PFSK-1 (cell line): Measurements from ENCODE around the gene MCRS1.

Experiments used
- FOXP2 ChIP-seq: optimal IDR thresholded peaks from 2 replicates; pipeline ENCODE3; 2011; ENCODE audit warnings: borderline replicate concordance, control low read depth, inconsistent platforms; ENCODE audit not compliant: insufficient read depth; ENCODE audit errors: extremely low read length, extremely low read depth
- POLR2AphosphoS5 ChIP-seq: IDR thresholded peaks from 2 replicates; pipeline ENCODE4 v1.6.1; 2012; ENCODE audit warnings: low read depth, mild to moderate bottlenecking, control low read depth, low read length, moderate library complexity
- REST ChIP-seq, 2 experiments: IDR thresholded peaks; 2 replicates each; pipeline versions ENCODE4 v1.6.1 to v1.8.0; 2011 to 2012; ENCODE audit warnings: low read depth in 2 of 2, low read length in 2 of 2, control low read depth in 1 of 2, inconsistent platforms in 1 of 2, mild to moderate bottlenecking in 1 of 2, moderate library complexity in 1 of 2; ENCODE audit not compliant: insufficient read depth in 1 of 2
- TAF1 ChIP-seq: IDR thresholded peaks from 2 replicates; pipeline ENCODE4 v1.6.1; 2012; ENCODE audit warnings: low read length, control low read depth, borderline replicate concordance; ENCODE audit not compliant: insufficient read depth

- TF ChIP-seq REST (IDR thresholded peaks at IDR 0.05; ENCODE audit: insufficient read depth in 1 of 2, low read depth in 2 of 2, low read length in 2 of 2) (no peak), POLR2AphosphoS5 (no peak), FOXP2 (no peak), TAF1 (no peak)
Measured at GRCh38 chr12:49543221-49543913, 24.6 kb downstream of the MCRS1 start.
